GM19351 (cell line): ENCODE data around the gene PCDHGA5.
"Not testable (repeated sequence)": the region's sequence is repeated elsewhere in the genome, so short reads cannot be mapped to it uniquely, and the experiment has no call there.

Source experiments
- ATAC-seq: cut with Tn5 transposase; IDR thresholded peaks from one replicate; pipeline ENCODE4 v1.9.1; 2021; ENCODE audit warnings: mild to moderate bottlenecking, moderate library complexity; ENCODE audit not compliant: unreplicated experiment

Gene PCDHGA5

DNA sequence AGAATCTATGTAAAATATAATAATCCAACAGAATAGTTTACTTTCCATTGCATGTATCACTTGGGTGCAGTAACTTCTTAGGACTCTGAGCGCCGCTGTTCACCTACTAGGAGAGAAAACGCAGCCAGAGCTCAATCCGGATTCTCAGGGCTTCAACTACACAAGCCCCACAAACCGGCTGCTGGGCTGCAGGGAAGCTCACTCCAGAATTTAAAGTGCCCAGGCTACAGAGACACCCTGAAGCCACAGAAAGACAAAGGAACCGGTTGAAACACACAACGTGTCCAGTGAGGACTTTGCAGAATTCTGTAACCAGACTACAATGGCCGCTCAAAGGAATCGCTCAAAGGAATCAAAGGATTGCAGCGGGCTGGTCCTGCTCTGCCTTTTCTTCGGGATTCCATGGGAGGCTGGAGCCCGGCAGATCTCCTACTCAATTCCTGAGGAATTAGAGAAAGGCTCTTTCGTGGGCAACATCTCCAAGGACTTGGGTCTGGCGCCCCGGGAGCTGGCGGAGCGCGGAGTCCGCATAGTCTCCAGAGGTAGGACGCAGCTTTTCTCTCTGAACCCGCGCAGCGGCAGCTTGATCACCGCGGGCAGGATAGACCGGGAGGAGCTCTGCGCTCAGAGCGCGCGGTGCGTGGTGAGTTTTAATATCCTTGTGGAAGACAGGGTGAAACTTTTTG lies 49.0 kb downstream of the PCDHGA5 start, which contains the start of gene PCDHGA10:
Gene PCDHGA10, plus strand, starts transcription at position 134 of the 686 bp plus-strand sequence. Its CDS starts 189 bp downstream, at position 323.
- peak; percentile 76 for ATAC-seq

DNA sequence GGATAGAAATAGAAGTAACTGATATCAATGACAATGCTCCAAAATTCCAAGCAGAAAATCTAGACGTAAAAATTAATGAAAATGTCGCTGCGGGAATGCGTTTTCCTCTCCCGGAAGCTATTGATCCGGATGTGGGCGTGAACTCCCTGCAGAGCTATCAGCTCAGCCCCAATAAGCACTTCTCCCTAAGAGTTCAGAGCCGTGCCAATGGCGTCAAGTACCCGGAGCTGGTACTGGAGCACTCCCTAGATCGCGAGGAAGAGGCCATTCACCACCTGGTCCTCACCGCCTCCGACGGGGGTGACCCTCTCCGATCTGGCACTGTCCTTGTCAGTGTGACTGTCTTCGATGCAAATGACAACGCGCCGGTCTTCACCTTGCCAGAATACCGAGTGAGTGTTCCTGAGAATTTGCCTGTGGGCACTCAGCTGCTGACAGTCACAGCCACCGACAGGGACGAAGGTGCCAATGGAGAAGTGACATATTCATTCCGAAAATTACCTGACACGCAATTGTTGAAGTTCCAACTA lies 49.6 kb downstream of the PCDHGA5 start:
- no peak for ATAC-seq

DNA sequence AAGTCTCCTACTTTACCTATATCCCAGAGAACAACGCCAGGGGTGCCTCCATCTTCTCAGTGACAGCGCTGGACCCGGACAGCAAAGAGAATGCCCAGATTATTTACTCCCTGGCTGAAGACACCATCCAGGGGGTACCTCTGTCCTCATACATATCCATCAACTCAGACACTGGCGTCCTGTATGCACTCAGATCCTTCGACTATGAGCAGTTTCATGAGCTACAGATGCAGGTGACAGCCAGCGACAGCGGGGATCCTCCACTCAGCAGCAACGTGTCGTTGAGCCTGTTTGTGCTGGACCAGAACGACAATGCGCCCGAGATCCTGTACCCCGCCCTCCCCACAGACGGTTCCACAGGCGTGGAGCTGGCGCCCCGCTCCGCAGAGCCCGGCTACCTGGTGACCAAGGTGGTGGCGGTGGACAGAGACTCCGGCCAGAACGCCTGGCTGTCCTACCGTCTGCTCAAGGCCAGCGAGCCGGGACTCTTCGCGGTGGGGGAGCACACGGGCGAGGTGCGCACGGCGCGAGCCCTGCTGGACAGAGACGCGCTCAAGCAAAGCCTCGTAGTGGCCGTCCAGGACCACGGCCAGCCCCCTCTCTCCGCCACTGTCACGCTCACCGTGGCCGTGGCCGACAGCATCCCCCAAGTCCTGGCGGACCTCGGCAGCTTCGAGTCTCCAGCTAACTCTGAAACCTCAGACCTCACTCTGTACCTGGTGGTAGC lies 50.7 kb downstream of the PCDHGA5 start:
- not testable (repeated sequence) for ATAC-seq

DNA sequence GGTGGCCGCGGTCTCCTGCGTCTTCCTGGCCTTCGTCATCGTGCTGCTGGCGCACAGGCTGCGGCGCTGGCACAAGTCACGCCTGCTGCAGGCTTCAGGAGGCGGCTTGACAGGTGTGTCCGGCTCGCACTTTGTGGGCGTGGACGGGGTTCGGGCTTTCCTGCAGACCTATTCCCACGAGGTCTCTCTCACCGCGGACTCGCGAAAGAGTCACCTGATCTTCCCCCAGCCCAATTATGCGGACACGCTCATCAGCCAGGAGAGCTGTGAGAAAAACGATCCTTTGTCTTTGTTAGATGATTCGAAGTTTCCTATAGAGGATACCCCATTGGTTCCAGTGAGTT lies 51.3 kb downstream of the PCDHGA5 start:
- ATAC-seq = not testable (repeated sequence)
